Mesothelial cell of epicardium (in vitro differentiated cells): ENCODE results near the gene YARS1. TPM values are rescaled to one million over a fixed set of nuclear protein-coding genes. Genes with fewer than 3 reads are reported as not detected.
A peak's percentile ranks its signal among the peaks of the same experiment; 100 is the strongest.
"Not testable (repeated sequence)": the region's sequence is repeated elsewhere in the genome, so short reads cannot be mapped to it uniquely, and the experiment has no call there.

Experiments
- DNase-seq, 2 experiments: peaks; one replicate each; pipeline ENCODE4 v3.0.0; 2021; ENCODE audit warnings: low spot score in 2 of 2; ENCODE audit not compliant: unreplicated experiment in 2 of 2
- H3K27ac Mint-ChIP-seq: 2 replicates; pipeline ENCODE4 v1.8.0; 2021; ENCODE audit warnings: mixed read lengths
- H3K27me3 Mint-ChIP-seq: 2 replicates; pipeline ENCODE4 v1.8.0; 2021; ENCODE audit warnings: low read depth, mixed read lengths
- H3K36me3 Mint-ChIP-seq: 2 replicates; pipeline ENCODE4 v1.8.0; 2021; ENCODE audit warnings: mixed read lengths
- H3K4me1 Mint-ChIP-seq: 2 replicates; pipeline ENCODE4 v1.8.0; 2021; ENCODE audit warnings: mixed read lengths
- H3K4me3 Mint-ChIP-seq: 2 replicates; pipeline ENCODE4 v1.8.0; 2021; ENCODE audit warnings: mild to moderate bottlenecking, moderate library complexity, mixed read lengths
- H3K9me3 Mint-ChIP-seq: 2 replicates; pipeline ENCODE4 v1.8.0; 2021; ENCODE audit warnings: mixed read lengths
- total RNA-seq: library from RNA; stranded (reverse); gene quantifications from 3 replicates; pipeline ENCODE4 v1.2.1, GENCODE V29; 2021
- TF ChIP-seq, protein P1 (sequence below): fragments of 200-600 bp; sonication (generic); IDR thresholded peaks from one replicate; pipeline ENCODE4 v1.5.0; 2021; ENCODE audit warnings: antibody characterized with exemption; ENCODE audit not compliant: unreplicated experiment

YARS1 gene
- total RNA-seq, 1 donor from 2014 or later: 101 TPM

DNA sequence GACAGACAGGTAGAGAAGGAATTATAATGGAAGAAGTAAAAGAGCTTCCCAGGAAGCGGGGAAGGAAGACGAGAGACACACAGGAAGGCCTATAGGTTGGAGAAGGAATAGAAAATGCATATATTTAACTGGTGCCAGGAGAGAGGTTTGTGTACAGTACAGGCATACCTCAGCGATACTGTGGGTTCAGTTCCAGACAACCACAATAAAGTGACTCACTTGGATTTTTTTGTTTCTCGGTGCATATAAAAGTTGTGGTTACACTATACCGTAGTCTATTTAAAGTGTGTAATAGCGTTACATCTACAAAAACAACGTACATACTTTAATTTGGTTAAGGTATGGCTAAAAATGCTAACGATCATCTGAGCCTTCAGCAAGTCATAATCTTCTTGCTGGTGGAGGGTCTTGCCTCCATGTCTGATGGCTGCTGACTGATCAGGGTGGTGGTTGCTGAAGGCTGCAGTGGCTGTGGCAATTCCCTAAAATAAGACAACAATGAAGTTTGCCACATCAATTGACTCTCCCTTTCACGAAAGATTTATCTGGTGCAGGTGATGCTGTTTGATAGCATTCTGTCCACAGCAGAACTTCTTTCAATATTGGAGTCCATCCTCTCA, 16.0 kb downstream of the YARS1 start:
- H3K36me3 Mint-ChIP-seq: peaks cover 45% of the 10 kb centered on the region
- peak overlapping the region; percentile 38 for H3K27ac Mint-ChIP-seq
- peaks cover 6% of the 10 kb centered on the region for H3K9me3 Mint-ChIP-seq
- TF ChIP-seq, protein P1, sequence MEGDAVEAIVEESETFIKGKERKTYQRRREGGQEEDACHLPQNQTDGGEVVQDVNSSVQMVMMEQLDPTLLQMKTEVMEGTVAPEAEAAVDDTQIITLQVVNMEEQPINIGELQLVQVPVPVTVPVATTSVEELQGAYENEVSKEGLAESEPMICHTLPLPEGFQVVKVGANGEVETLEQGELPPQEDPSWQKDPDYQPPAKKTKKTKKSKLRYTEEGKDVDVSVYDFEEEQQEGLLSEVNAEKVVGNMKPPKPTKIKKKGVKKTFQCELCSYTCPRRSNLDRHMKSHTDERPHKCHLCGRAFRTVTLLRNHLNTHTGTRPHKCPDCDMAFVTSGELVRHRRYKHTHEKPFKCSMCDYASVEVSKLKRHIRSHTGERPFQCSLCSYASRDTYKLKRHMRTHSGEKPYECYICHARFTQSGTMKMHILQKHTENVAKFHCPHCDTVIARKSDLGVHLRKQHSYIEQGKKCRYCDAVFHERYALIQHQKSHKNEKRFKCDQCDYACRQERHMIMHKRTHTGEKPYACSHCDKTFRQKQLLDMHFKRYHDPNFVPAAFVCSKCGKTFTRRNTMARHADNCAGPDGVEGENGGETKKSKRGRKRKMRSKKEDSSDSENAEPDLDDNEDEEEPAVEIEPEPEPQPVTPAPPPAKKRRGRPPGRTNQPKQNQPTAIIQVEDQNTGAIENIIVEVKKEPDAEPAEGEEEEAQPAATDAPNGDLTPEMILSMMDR: no peak
- H3K27me3 Mint-ChIP-seq: no peaks in the 10 kb centered on the region
- no peak overlapping the region for H3K4me3 Mint-ChIP-seq
- H3K4me1 Mint-ChIP-seq: peaks cover 22% of the 10 kb centered on the region
- no peak for DNase-seq

DNA sequence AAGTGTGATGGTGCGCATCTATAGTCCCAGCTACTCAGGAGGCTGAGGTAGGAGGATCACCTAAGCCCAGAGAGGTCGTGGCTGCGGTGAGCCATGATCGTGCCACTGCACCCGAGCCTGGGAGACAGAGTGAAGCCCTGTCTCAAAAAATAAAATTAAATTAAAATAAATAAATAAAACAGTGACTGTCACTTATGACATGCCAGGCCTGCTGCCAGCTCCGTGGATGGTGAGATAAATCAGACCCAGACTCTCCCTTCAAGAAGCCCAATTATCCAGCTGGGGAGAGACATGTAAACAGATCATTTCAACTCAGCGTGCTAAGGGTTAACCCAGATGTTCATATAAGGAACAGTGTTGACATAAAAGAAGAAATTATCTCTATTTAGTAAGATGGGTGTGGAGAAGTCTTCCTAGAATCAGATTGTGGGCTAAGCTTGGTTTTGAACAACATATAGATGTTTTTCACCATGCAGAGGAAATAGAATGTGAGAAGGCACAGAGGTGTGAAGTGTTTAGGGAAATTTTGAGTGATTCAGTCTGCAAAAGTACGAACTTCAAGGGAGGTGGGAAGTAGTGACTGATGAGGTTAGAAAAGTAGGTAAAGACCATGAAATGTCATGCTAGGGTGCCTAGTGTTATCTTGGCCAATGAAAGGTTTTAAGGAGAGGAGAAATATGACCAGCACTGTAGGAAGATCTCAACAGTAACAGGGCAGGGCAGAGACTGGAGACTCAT, 18.3 kb downstream of the YARS1 start:
- Mint-ChIP-seq H3K27me3 (no peaks in the 10 kb centered on the region), H3K9me3 (peaks cover 6% of the 10 kb centered on the region), H3K4me1 (peaks cover 16% of the 10 kb centered on the region), H3K36me3 (peaks cover 39% of the 10 kb centered on the region), H3K4me3 (no peak overlapping the region), H3K27ac (peak overlapping the region; percentile 85)
- TF ChIP-seq, protein P1: no peak
- DNase-seq: no peak

DNA sequence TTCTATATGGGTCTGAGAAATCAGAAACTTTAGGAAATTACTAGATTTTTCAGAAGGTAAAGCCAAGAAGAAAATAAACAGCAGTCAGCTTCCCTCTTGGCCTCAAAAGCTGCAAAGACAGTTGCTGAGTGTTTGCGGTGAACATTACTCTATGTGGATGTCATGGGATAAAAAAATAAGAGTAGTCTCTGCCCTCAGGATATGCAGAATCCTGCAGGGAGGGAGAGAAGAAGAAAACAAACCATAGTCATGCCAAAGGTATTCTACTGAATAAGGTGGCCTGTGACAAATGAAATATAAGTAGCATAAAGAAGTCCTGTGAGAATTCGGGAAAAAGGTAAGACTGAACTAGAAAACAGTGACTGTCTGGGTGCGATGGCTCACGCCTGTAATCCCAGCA, 19.0 kb downstream of the YARS1 start:
- TF ChIP-seq, protein P1: no peak
- no peaks in the 10 kb centered on the region for H3K27me3 Mint-ChIP-seq
- no peak overlapping the region for H3K4me3 Mint-ChIP-seq
- DNase-seq: no peak
- H3K36me3 Mint-ChIP-seq: peaks cover 40% of the 10 kb centered on the region
- peak overlapping the region; percentile 85 for H3K27ac Mint-ChIP-seq
- peaks cover 16% of the 10 kb centered on the region for H3K4me1 Mint-ChIP-seq
- H3K9me3 Mint-ChIP-seq: peaks cover 6% of the 10 kb centered on the region

GRCh38 chr1:32797456-32797855, 19.7 kb downstream of the YARS1 start:
- H3K27me3 Mint-ChIP-seq: no peaks in the 10 kb centered on the region
- H3K4me3 Mint-ChIP-seq: no peak overlapping the region
- H3K27ac Mint-ChIP-seq: peak overlapping the region; percentile 85
- H3K4me1 Mint-ChIP-seq: peaks cover 16% of the 10 kb centered on the region
- peaks cover 40% of the 10 kb centered on the region for H3K36me3 Mint-ChIP-seq
- H3K9me3 Mint-ChIP-seq: peaks cover 4% of the 10 kb centered on the region
- TF ChIP-seq, protein P1: no peak
- no peak for DNase-seq

DNA sequence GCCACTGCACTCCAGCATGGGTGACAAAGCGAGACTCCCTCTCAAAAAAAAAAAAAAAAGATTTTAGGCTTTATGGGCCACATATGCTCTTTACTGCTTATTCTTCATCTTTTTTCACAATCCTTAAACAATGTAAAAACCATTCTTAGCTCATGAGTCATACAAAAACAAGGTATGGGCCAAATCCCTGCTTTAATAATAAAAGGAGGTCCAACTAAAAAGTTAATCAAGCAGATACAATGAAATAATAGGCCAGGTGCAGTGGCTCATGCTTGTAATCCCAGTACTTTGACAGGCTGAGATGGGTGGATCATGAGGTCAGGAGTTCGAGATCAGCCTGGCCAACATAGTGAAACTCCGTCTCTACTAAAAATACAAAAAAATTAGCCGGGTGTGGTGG, 21.4 kb downstream of the YARS1 start:
- H3K27me3 Mint-ChIP-seq, H3K9me3 Mint-ChIP-seq, H3K4me3 Mint-ChIP-seq, DNase-seq, H3K27ac Mint-ChIP-seq: not testable (repeated sequence)
- Mint-ChIP-seq H3K36me3 (peaks cover 41% of the 10 kb centered on the region), H3K4me1 (peaks cover 16% of the 10 kb centered on the region)

DNA sequence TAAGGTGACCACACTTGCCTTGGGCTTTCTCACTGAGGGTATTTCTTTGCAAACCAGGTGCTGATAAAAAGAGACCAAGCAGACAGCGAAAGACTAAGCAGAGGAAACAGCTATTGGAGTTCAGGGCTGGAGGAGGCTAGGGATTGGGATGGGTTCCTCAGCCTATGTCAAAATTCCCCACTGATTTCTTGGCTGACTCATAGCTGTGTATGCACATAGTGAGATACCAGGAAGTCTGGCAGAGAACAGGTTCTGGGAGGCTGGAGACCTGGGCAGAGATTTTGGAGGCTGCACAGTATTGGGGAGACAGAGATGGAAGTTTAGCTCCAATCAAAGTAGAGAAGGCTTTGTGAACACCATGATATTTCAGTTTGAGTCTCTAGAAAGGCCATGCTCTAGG, 25.3 kb downstream of the YARS1 start:
- Mint-ChIP-seq H3K27ac (no peak overlapping the region), H3K36me3 (peaks cover 34% of the 10 kb centered on the region), H3K4me3 (no peak overlapping the region), H3K9me3 (no peaks in the 10 kb centered on the region), H3K4me1 (peaks cover under 1% of the 10 kb centered on the region), H3K27me3 (no peaks in the 10 kb centered on the region)
- no peak for DNase-seq
- TF ChIP-seq, protein P1: no peak

DNA sequence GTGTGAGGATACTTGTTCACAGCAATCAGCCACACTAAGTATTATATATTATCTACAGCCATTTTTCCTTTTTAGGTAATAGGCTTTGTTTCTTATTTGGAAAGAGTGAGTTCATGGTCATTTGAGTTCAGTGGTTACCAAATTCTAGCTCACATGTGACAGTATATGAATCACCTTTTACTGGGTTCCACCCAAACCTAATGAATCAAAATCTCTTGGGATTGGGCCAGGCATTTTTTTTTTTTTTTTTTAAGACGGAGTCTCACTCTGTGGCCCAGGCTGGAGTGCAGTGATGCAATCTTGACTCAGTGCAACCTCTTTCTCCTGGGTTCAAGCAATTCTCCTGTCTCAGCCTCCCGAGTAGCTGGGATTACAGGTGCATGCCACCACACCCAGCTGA, 27.8 kb downstream of the YARS1 start:
- DNase-seq, H3K4me1 Mint-ChIP-seq, H3K9me3 Mint-ChIP-seq: not testable (repeated sequence)

More for the DNA sequence above, 27.8 kb downstream of the YARS1 start:
- H3K36me3 Mint-ChIP-seq: peaks cover 36% of the 10 kb centered on the region
- H3K27me3 Mint-ChIP-seq, H3K4me3 Mint-ChIP-seq, H3K27ac Mint-ChIP-seq: not testable (repeated sequence)
